ENCODE data around the gene INSIG2. TPM values are rescaled to one million over a fixed set of nuclear protein-coding genes. Genes with fewer than 3 reads are reported as not detected.

INSIG2 gene
- total RNA-seq, 2 donors from 2014 or later = 25.0 to 25.3 TPM

DNA sequence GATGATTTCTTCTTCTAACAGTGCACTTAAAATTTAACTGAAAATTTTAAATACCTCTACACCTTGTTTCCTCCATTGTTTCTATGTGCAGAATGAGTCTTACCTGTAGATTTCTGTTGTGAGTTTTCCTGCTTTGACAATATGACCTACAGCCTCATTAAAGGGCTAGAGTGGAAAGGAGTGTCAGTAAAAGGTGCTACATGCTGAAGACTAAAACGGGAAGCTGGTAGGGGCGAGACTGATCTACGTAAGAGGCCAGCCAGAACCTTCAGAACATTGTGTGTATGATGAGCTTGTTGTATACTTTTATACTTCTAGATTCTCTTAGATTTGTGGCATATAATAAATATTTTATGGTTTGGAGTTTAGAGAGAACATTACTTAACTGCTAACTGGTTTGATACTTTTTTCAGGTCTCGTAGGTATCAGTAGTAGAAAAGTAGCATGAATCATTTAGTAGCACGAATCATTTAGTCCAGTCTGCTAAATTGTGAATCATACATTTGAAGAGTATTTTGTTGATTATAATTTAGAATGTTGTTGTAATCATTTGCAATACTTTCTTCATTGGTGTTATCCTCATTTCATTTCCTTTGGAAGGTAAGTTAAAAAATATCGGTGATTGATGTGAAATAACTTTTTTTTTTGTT, 14.3 kb downstream of the INSIG2 start:
- H3K27me3 ChIP-seq (replicated peaks; ENCODE audit: insufficient read depth) = no peaks in the 10 kb centered on the region
- TF ChIP-seq, protein P1, sequence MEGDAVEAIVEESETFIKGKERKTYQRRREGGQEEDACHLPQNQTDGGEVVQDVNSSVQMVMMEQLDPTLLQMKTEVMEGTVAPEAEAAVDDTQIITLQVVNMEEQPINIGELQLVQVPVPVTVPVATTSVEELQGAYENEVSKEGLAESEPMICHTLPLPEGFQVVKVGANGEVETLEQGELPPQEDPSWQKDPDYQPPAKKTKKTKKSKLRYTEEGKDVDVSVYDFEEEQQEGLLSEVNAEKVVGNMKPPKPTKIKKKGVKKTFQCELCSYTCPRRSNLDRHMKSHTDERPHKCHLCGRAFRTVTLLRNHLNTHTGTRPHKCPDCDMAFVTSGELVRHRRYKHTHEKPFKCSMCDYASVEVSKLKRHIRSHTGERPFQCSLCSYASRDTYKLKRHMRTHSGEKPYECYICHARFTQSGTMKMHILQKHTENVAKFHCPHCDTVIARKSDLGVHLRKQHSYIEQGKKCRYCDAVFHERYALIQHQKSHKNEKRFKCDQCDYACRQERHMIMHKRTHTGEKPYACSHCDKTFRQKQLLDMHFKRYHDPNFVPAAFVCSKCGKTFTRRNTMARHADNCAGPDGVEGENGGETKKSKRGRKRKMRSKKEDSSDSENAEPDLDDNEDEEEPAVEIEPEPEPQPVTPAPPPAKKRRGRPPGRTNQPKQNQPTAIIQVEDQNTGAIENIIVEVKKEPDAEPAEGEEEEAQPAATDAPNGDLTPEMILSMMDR (IDR thresholded peaks at IDR 0.05) = no peak
- peaks cover 11% of the 10 kb centered on the region for H3K36me3 ChIP-seq
- no peak overlapping the region for H3K27ac ChIP-seq
- no peak overlapping the region for H3K4me3 ChIP-seq
- ATAC-seq (ENCODE audit: insufficient number of reproducible peaks, low FRiP score, low read depth) (no peak), DNase-seq (ENCODE audit: low spot score) (no peak)
- no peaks in the 10 kb centered on the region for H3K4me1 ChIP-seq (ENCODE audit: control insufficient read depth in 1 of 2, low read depth in 2 of 2)
- H3K9me3 ChIP-seq = no peaks in the 10 kb centered on the region

DNA sequence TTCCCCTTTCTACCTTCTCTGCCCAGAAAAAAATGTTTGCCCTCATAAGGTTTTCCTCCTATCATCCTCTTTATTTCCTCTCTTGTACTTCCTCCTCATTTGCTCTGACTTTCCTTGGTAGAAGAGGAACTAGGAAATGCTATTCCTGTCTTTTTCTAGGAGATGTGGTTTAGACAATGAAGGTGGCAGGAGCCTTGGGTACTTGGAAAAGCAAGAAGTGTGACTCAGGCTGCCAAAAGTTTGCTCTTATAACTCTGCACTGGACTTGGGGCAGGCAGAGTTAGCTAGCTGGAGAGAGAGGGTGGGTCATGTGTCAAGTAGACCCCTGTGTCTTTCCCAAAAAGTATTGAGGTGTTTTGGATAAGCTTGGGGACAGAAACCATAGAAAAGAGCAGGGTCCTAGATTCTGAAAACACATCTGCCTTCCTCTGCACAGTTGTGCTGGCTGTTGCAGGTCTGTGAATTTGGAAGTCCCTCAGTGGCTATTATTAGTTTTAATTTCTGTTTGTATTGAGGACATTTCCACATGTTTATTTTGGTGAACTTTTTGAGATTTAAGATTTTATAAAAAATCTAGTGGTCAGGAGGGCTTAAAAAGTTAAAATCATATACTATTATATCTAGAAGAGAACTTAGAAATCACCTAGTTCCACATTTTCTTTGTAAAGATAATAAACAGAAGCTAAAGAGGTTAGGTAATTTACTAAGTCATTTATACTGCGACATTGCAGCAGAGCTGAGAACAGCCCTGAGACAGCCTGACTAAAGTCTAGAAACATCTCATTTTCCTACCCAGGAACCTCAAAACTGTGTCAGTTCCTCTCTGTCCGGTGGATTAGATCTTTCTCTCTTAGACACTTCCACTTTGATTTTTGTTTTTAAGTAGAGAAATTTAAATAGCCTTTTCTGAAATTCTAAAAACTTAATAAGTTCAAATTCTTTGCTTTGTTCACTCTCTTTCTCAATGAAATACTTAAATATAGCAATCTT, 16.0 kb downstream of the INSIG2 start:
- Histone ChIP-seq H3K9me3 (no peaks in the 10 kb centered on the region), H3K27ac (no peak overlapping the region), H3K4me3 (no peak overlapping the region), H3K27me3 (replicated peaks; ENCODE audit: insufficient read depth) (no peaks in the 10 kb centered on the region), H3K4me1 (ENCODE audit: control insufficient read depth in 1 of 2, low read depth in 2 of 2) (no peaks in the 10 kb centered on the region), H3K36me3 (peaks cover 11% of the 10 kb centered on the region)
- DNase-seq (ENCODE audit: low spot score) (no peak), ATAC-seq (ENCODE audit: insufficient number of reproducible peaks, low FRiP score, low read depth) (no peak)
- TF ChIP-seq, protein P1 (IDR thresholded peaks at IDR 0.05) = no peak

DNA sequence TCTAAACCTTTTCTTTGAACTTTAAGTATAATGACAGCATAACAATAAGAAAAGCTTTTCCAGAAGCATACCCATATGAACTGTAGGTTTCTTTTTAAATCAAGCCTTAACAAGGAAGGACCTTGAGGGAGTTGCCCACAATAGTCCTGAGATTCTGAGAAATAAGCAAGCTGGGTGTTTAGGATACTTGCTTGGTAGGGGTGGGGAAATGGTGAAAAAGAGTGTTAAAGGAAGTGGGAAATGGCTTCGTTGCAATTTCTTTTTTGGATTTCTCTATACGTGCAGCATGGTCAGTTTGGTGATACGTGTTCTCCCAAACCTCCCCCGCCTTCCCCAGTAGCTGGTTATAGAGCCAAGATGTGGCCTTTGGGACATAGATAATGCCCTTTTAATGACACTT, 17.2 kb downstream of the INSIG2 start:
- Histone ChIP-seq H3K4me3 (no peak overlapping the region), H3K27ac (no peak overlapping the region), H3K9me3 (no peaks in the 10 kb centered on the region), H3K36me3 (peaks cover 11% of the 10 kb centered on the region), H3K27me3 (replicated peaks; ENCODE audit: insufficient read depth) (no peaks in the 10 kb centered on the region), H3K4me1 (ENCODE audit: control insufficient read depth in 1 of 2, low read depth in 2 of 2) (no peaks in the 10 kb centered on the region)
- ATAC-seq (ENCODE audit: insufficient number of reproducible peaks, low FRiP score, low read depth) (no peak), DNase-seq (ENCODE audit: low spot score) (no peak)
- TF ChIP-seq, protein P1 (IDR thresholded peaks at IDR 0.05) = no peak

DNA sequence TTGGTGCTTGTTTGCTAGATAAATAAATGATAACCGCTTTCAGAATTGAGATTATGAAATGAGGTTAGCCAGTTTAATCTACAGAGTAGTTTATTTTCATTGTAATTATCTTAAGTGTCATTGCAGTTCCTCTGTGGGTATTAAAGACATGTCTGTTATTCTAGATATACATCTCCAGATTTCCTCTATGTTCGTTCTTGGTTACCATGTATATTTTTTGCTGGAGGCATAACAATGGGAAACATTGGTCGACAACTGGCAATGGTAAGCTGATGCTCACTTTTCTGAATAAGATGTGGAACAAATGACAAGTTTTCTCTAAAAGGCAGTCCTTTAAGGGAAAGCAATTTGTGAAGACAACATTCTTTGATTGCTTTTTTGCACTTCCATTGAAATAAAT, 18.7 kb downstream of the INSIG2 start:
- no peak overlapping the region for H3K27ac ChIP-seq
- H3K4me1 ChIP-seq (ENCODE audit: control insufficient read depth in 1 of 2, low read depth in 2 of 2) = no peaks in the 10 kb centered on the region
- TF ChIP-seq, protein P1 (IDR thresholded peaks at IDR 0.05) = no peak
- ATAC-seq (ENCODE audit: insufficient number of reproducible peaks, low FRiP score, low read depth) = no peak
- H3K9me3 ChIP-seq = no peaks in the 10 kb centered on the region
- no peak for DNase-seq (ENCODE audit: low spot score)
- no peaks in the 10 kb centered on the region for H3K27me3 ChIP-seq (replicated peaks; ENCODE audit: insufficient read depth)
- H3K36me3 ChIP-seq = peaks cover 11% of the 10 kb centered on the region
- H3K4me3 ChIP-seq = no peak overlapping the region

DNA sequence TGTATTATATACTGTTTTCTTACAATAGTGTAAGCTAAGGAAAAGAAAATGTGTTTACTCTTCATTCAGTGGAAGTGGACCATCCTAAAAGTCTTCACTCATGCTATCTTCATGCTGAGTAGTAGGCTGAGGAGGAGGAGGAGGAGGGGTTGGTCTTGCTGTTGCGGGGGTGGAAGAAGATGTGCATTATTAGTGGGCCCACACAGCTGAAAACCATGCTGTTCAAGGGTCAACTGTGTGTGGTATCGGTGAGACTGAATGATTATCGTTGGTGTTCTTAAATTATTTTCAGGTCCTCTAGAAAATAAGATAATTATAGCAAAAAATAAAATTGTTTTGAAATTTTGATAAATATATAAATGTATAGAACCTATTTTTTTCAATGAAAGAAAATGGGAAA, 22.0 kb downstream of the INSIG2 start:
- H3K27me3 ChIP-seq (replicated peaks; ENCODE audit: insufficient read depth) = no peaks in the 10 kb centered on the region
- no peak for DNase-seq (ENCODE audit: low spot score)
- peaks cover 6% of the 10 kb centered on the region for H3K36me3 ChIP-seq
- ATAC-seq (ENCODE audit: insufficient number of reproducible peaks, low FRiP score, low read depth) = no peak
- no peak overlapping the region for H3K4me3 ChIP-seq
- no peaks in the 10 kb centered on the region for H3K4me1 ChIP-seq (ENCODE audit: control insufficient read depth in 1 of 2, low read depth in 2 of 2)
- TF ChIP-seq, protein P1 (IDR thresholded peaks at IDR 0.05) = no peak
- no peaks in the 10 kb centered on the region for H3K9me3 ChIP-seq
- no peak overlapping the region for H3K27ac ChIP-seq
